T47D (cell line): ENCODE results near the gene RNF39.
"Not testable (repeated sequence)": the region's sequence is repeated elsewhere in the genome, so short reads cannot be mapped to it uniquely, and the experiment has no call there.

Experiments
- DNase-seq, 2 experiments: peaks; one replicate each; pipeline versions ENCODE4 v3.0.0 to v3.0.0-alpha.2; 2011 to 2012; ENCODE audit warnings: low read depth in 1 of 2, low spot score in 1 of 2
- JUND ChIP-seq: IDR thresholded peaks from 2 replicates; pipeline ENCODE4 v1.6.1; 2012; ENCODE audit warnings: low read depth
- in situ Hi-C: cut with HindIII; loops from 2 replicates; pipeline ENCODE4 v1.10.0; 2016; ENCODE audit warnings: low sequenced_read_pairs, low pct_unique_long_range_greater_than_20kb

The RNF39 gene, protein sequence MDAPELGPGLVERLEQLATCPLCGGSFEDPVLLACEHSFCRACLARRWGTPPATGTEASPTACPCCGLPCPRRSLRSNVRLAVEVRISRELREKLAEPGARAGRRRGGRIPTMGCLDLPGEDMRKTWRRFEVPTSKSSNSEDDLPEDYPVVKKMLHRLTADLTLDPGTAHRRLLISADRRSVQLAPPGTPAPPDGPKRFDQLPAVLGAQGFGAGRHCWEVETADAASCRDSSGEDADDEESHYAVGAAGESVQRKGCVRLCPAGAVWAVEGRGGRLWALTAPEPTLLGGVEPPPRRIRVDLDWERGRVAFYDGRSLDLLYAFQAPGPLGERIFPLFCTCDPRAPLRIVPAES

DNA sequence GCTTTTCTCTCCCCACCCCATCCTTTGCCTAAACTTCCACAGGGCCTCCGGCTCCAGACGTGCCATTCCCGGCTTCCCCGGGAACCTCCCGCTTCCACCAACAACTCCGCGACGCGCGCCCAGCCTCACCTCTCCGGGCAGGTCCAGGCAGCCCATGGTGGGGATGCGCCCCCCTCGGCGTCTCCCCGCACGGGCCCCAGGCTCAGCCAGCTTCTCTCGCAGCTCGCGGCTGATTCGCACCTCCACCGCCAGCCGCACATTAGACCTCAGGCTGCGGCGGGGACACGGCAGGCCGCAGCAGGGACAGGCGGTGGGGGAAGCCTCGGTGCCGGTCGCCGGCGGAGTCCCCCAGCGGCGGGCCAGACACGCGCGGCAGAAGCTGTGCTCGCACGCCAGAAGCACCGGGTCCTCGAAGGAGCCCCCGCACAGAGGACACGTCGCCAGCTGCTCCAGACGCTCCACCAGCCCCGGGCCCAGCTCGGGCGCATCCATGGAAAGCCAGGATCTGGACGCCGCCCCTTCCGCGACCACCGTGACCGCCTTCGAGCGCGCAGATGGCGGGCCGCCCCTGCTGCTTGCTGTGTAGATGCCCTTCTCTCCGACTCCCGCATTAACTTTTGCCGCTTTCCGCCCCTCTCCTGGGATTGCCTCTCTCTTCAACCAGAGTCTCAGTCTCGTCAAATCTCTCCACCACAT is at the start of gene RNF39:
TSS of gene RNF39 (minus strand) at position 676 of the 696 bp plus-strand sequence. CDS start at position 492, 184 bp downstream.
- DNase-seq = no peak
- TF ChIP-seq JUND = no peak
- in situ Hi-C loops = no loop called here

DNA sequence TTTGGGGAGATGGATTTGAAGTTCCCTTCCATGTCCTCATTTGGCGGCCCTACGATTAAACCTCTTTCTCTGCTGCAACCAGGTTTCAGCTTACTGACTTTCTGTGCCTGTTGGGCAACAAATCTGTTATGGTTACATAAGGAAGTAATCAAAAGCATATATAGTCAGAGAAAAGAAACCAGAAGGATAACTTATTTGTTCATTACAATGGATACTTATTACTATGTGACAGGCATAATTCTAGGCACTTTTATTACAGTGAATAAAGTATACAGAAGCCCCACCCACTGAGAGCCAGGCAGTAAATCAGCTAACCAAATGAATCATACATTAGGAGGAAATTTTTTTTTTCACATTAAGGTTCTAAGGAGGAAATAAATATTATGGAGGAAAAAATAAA is 46.9 kb upstream of the RNF39 start:
- in situ Hi-C loops = no loop called here
- TF ChIP-seq JUND = no peak
- DNase-seq = no peak

DNA sequence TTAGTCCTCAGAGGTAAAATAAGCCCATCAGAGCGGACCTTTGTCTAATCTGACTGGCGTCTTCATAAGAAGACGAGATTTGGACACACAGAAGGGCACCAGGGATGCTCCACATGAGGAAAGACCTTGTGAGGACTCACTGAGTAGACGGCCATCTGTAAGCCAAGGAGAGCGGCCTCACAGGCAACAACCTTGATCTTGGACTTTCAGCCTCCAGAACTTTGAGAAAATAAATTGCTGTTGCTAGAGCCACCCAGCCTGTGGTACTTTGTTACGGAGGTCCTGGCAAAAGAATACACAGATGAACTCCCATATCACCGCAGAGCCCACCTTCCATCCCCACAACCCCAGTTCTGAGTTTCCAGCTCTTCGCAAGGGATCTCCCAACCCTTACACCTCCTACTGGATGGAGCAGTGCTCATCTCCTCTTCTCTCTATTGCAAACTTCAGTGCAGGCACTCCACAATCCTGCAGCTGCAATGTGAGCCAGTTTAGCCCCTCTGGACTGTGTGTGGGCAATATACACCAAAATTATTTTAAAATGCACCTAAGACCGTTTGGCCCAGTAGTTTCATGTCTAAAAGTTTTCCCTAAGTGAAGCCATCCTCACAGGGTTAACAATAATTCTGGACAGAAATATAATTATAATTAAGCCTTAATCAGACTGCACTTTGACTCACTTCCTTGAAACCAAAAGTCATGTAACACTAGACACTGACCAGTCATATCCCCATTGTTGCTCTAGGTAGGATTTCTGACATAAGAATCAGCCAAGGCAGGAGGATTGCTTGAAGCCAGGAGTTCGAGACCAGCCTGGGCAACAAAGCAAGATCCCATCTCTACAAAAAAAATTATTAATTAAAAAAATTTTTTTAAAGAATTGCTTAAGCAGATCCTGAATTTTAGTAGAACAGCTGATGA is 46.1 kb upstream of the RNF39 start:
- DNase-seq = no peak
- TF ChIP-seq JUND = no peak
- in situ Hi-C loops = no loop called here

DNA sequence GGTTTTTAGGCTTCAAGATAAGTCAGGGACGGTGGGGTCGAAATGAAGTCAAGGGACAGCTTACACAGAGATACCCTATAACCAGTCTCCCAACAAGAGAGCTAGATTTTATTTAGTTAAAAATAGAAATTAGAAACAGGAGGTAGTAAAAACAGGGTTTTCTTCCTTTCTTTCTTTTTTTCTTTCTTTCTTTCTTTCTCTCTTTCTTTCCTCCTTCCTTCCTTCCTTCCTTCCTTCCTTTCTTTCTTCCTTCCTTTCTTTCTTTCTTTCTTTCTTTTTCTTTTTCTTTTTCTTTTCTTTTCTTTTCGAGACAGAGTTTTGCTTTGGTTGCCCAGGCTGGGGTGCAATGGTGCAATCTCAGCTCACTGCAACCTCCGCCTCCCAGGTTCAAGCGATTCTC is 43.1 kb upstream of the RNF39 start:
- in situ Hi-C loops, DNase-seq: not testable (repeated sequence)

DNA sequence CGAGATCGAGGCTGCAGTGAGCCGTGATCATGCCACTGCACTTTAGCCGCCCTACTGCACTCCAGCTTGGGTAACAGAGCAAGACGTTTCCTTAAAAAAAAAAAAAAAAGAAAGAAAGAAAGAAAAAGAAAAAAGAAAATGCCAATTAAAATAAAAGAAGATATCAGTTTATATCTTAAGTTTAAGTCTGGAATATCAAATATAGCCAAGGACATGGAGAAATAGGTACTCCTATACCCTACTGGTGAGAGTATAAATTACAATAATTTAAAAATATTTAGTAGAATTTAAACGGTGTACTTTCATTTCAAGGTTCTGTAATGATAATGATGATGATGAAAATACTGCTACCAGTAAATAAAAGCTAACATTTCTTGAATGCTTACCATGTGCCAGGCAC is 41.2 kb upstream of the RNF39 start:
- no peak for TF ChIP-seq JUND
- DNase-seq = no peak
- in situ Hi-C loops = no loop called here

DNA sequence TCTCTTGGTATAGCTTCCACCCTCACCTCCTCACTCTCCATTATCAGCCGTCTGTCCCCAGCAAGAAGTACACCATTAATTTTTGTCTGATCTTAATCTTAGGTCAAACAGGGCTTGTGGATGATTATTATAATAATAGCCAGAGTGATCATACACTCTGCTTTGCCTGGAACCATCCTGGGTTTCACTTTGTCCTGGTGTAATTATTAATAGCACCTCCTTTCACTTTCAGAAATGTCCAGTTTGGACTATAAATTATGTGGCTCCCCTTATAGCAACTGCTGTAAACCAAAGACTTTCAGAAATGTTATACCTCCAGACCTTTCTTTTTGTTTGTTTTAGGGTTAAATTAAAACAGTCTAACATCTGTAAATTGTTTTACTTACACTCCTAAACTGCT is 38.3 kb upstream of the RNF39 start:
- in situ Hi-C loops = no loop called here
- no peak for TF ChIP-seq JUND
- DNase-seq = no peak

DNA sequence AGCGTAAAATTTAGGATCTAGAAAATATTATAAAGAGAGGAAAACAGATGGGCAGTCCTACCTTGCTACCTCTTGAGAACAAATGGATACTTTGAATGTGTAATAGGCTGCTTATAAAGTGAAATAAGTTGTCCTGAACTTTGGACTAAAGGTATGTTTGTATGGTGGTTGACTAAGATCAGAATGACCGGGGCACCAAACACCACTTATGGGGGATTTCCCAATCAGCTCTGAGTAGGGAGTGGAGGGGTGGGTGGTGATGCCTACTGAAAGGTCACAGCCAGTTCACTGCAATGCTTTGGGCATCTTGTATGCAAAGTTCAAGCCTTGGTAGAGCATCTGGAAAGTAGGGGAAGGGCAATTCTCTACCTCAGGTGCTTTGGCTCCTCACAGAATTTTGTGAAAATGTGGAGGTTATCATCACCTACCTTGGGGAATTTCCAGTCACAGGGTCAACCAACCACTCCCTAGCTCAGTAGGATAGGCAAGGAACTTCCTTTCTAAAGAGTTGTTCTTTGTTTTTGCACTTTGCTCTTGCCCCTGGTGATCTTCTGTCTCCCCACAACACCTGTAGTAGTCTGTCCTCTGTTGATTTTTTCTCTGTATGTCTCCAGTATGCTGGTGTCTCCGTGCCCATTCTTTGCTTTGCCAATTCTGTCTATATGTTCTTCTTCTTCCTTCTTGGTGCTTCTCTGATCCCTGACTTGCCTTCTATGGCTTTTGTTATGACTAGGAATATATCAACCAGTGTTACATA is 37.6 kb upstream of the RNF39 start, which contains the start of gene TRIM31:
TSS of gene TRIM31 (minus strand) at position 88 of the 757 bp plus-strand sequence. CDS start 285 bp downstream, outside the sequence.
- in situ Hi-C loops = no loop called here
- no peak for TF ChIP-seq JUND
- DNase-seq = no peak

DNA sequence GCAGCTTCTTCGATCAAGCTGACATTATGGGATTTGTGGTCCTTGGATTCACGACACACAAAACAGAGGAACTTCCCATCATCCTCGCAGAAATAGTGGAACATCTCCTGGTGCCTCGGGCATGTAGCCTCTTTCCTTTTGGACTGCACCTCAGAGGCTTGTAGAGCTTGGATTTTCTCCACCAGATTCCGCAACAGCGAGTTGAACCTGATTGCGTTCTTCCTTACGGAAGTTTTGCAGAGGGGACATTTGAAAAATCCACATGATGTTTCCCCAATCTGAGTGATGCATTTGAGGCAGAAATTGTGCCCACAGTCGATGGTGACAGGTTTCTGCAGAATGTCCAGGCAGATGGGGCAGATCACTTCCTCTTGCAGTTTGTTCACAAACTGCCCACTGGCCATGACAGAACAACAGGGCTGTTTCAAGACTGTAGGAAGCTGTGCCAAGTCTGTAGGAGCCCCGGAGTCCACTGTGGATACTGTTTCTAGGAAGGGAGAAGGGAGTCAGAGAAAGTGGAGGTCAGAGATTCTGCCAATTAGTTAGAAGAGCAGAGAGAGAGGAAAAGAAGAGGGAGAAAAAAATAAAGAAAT is 36.9 kb upstream of the RNF39 start:
- in situ Hi-C loops = no loop called here
- no peak for TF ChIP-seq JUND
- DNase-seq = no peak

DNA sequence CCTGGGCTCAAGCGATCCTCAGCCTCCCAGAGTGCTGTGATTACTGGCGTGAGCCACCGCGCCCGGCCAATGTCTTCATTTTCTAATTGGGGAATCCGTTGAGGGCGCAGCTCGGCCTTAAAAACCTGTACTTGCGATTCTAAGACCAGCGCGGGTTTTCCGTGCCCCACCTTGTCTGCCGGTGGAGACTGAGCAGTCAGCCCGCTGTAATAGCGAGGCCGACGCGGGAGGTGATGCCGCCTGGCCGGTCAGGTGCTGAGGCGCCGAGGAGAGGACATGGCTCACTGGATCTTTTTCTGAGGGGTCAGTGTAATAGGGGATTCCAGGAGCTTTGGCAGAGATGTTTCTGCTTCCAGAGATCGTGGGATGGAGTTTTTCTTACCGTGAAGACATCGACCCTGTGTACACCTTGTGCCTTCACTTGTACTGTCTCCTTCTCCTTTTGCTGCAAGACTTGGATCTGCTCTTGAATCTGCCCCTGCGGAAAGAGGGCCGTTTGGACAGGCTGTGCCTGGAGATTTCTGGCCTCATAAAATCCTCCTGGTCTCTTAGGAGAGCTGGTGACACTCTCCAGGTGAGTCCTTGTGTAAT is 35.8 kb upstream of the RNF39 start:
- TF ChIP-seq JUND = no peak
- in situ Hi-C loops = no loop called here
- no peak for DNase-seq

DNA sequence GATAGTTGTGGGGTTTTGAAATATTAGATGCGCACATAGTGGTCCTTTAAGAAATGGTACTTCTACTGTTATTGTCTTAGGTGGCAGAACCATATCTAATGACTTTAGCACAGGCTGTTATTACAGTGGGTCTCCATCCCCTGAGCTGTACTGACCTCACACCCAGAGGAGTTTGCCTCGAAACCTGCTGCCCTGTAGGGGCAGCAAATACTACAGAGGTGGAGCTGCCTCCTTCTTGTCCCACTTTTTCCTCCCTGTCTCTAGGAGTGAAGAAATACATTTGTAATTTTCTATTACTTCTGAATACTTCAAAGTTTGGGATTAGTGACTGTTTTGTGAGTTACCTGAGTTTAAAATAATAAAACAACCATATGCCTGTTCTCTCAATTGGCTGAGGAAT is 29.1 kb upstream of the RNF39 start:
- in situ Hi-C loops = no loop called here
- TF ChIP-seq JUND = no peak
- no peak for DNase-seq

DNA sequence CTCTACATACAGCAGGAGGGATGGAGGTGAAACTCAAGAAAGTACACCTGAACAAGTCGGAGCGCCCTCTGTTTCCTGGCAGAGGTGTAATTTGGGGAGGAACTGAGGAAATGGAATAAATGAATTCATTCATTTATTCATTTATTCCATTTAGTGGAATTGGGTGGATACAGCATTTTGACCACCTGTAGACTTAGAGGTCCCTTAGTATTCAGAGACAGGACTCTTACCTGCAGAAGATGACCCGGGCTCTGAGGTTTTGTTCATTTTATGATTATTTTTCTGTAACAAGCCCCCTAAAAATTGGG is 28.3 kb upstream of the RNF39 start:
- TF ChIP-seq JUND = no peak
- no peak for DNase-seq
- in situ Hi-C loops = no loop called here
